Fibroblast of mammary gland (primary cell): ENCODE measurements around the gene PCNX2.
A peak's percentile ranks its signal among the peaks of the same experiment; 100 is the strongest.

Experiments
- DNase-seq: peaks from one replicate; pipeline ENCODE4 v3.0.0-alpha.2; 2010; ENCODE audit warnings: low read depth
- H3K4me3 ChIP-seq: 2 replicates; pipeline ENCODE4 v1.5.1; 2011; ENCODE audit warnings: low read depth, mild to moderate bottlenecking, low read length, moderate library complexity; ENCODE audit not compliant: control insufficient read depth
- TF ChIP-seq, protein P1 (sequence below): conservative IDR thresholded peaks from 2 replicates; pipeline ENCODE4 v1.5.1; 2011; ENCODE audit warnings: low read depth, low read length, inconsistent platforms; ENCODE audit not compliant: control insufficient read depth, insufficient read depth

PCNX2 gene

DNA sequence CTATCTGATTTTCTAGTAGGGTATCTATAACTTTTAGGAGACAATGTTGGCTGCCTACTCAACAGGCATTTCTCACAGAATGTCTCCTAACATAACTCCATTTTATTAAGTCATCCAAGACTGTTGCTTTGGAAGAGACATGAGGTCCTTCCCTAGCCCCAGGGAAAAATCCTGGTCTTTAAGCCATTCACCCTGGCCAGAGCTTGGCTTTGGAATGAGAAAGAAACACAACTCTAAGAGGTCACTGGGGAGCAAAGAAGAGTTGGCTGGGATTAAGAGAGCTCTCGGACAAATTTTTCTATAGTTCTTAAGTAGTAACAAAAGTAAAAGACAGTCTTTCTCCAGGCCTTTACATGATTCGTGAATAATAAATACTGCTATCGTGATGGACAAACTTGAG lies 57.9 kb downstream of the PCNX2 start:
- H3K4me3 ChIP-seq = no peak overlapping the region
- TF ChIP-seq, protein P1, sequence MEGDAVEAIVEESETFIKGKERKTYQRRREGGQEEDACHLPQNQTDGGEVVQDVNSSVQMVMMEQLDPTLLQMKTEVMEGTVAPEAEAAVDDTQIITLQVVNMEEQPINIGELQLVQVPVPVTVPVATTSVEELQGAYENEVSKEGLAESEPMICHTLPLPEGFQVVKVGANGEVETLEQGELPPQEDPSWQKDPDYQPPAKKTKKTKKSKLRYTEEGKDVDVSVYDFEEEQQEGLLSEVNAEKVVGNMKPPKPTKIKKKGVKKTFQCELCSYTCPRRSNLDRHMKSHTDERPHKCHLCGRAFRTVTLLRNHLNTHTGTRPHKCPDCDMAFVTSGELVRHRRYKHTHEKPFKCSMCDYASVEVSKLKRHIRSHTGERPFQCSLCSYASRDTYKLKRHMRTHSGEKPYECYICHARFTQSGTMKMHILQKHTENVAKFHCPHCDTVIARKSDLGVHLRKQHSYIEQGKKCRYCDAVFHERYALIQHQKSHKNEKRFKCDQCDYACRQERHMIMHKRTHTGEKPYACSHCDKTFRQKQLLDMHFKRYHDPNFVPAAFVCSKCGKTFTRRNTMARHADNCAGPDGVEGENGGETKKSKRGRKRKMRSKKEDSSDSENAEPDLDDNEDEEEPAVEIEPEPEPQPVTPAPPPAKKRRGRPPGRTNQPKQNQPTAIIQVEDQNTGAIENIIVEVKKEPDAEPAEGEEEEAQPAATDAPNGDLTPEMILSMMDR = no peak
- no peak for DNase-seq

DNA sequence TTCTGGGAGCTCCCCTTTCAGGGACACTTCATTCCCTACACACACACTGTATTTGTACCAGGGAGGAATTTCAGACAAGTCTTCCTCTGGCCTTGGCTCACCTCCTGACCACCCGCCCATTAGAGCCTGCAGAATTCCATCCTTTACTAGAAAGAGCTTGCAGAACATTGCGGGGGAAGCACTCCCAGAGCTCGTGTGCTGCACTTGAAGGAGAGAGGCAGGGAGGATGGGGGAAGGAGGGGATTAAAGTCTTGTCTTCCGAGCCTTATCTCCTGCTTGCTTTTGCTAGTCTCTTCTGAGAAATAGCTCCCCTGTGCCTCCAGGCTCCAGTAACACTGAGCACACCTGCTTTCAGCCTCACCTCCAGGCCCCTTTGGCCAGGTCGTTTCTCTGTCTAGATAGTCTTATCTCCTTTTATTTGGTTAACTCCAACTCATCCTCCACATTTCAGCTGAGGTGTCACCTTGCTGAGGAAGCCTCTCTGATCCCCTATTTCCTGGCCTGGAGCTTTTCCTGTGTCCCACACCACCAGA lies 62.0 kb downstream of the PCNX2 start:
- DNase-seq = no peak
- TF ChIP-seq, protein P1 = no peak
- no peak overlapping the region for H3K4me3 ChIP-seq

DNA sequence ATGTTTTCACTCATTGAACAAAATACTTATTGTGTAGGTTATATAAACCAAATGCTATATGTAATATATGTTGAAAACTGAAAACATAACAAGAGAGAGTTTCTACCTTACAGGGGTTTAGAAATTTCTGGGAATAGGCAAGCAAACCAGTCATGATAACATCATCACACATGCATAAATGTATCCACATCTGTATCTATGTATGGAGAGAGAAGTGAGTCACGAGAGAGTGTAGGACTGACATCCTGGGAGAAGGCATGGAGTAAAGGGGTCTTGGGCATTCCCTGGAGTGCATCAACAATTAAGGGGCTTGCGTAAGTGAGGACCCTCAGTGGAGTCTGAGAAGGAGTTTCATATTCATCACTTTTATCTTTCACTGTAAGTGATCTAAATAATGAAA lies 65.5 kb downstream of the PCNX2 start:
- TF ChIP-seq, protein P1 = no peak
- peak; percentile 64 for DNase-seq
- no peak overlapping the region for H3K4me3 ChIP-seq

DNA sequence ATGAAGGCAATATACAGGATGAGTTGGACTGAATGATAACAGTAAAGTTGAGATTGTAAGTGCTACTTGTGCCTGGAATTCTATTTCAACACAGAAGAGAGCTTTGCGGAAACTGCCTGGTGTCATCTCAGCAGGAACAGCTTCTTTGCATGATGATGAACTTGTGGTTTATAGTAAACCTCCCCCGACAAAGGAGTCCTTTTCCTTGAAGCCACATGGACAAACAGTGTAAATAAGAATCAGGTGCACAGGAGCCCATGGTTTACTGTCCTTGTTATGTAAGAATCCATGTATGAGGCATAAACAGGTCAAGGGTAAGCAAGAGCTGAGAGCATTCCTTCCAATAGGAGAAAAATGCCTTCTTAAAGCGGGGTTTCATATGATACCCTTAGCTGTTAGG lies 66.2 kb downstream of the PCNX2 start:
- TF ChIP-seq, protein P1 = no peak

DNA sequence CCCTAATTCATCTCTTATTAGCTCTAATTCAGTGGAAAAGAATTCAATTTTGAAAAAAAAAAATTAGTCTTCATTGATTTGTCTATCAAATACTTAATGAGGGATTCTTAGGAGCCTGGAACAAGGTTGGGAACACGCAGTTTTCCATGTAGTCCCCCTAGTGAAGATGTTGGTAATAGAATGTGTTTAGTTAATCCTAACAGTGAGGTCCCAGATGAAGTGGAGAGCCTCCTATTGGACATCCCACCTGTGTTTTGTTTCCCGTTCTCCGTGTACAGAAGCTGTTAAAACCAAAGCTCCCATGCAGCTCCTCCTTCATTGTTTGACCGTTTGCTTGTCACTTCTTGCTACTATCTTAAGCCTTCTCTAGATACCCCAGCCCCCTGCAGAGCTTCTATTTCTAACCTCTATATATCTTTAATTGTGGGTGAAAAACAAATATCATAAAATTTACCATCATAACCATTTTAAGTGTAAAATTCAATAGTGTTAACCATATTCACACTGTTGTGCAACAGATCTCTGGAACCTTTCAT lies 67.5 kb downstream of the PCNX2 start:
- no peak for DNase-seq
- TF ChIP-seq, protein P1 = no peak
- H3K4me3 ChIP-seq = no peak overlapping the region

More for the DNA sequence above, 66.2 kb downstream of the PCNX2 start:
- DNase-seq = peak; percentile 19
- H3K4me3 ChIP-seq = no peak overlapping the region

DNA sequence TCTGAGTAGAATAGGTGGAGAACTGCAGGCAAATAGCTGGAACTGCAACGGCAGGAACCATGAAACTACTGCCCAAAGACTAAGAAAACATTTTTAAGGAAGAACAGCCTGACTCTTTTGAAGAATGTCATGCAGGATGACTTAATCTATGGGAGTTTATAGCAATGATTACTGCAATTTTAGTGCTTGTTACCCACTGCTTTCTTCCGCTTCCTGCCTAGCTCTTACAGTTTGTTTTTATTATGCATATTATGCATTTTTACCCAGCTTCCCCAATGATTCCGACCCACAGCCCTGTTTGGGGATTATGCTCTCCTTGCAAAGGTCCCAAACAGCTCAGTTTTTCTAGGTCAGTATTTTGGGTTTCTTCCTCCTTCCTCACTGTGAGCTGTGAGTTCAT lies 71.2 kb downstream of the PCNX2 start:
- no peak for DNase-seq
- TF ChIP-seq, protein P1 = no peak
- H3K4me3 ChIP-seq = no peak overlapping the region

DNA sequence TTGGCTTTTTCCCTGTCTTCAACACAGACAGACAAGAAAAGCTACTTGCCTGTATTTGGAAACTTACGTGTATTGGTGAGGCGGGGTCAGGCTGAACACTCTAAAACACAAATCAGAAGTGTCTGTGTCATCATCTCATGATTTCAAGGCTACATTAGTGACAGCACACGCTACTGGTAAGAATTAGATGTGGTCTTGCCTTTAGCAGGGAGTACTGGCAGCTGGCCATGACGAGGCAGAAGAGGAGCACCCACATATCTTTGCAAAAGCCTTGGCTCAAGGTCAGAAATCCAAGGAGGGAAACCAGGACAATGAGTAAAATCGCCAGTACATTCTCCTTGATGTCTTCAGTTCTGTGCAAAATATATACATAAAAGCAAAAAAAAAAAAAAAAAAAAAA lies 77.7 kb downstream of the PCNX2 start:
- DNase-seq = peak; percentile 32
- no peak overlapping the region for H3K4me3 ChIP-seq
- TF ChIP-seq, protein P1 = no peak
